ENCODE measurements around the gene NQO2. TPM values are rescaled to one million over a fixed set of nuclear protein-coding genes. Genes with fewer than 3 reads are reported as not detected.
"Not testable (repeated sequence)": the region's sequence is repeated elsewhere in the genome, so short reads cannot be mapped to it uniquely, and the experiment has no call there.

NQO2 gene
- total RNA-seq, 1 donor from 2014 or later = 58.8 TPM

GRCh38 chr6:3019749-3020320, 20.1 kb downstream of the NQO2 start:
- Mint-ChIP-seq H3K4me1 (ENCODE audit: unreplicated experiment) (peaks cover 19% of the 10 kb centered on the region), H3K36me3 (ENCODE audit: low read depth, unreplicated experiment) (peaks cover 33% of the 10 kb centered on the region), H3K27me3 (ENCODE audit: unreplicated experiment) (peaks cover 3% of the 10 kb centered on the region), H3K27ac (ENCODE audit: unreplicated experiment) (no peak overlapping the region), H3K4me3 (ENCODE audit: unreplicated experiment) (peak overlapping the region; percentile 76), H3K9me3 (ENCODE audit: unreplicated experiment) (no peaks in the 10 kb centered on the region)
- DNase-seq (ENCODE audit: low spot score) = no peak
- TF ChIP-seq, protein P1, sequence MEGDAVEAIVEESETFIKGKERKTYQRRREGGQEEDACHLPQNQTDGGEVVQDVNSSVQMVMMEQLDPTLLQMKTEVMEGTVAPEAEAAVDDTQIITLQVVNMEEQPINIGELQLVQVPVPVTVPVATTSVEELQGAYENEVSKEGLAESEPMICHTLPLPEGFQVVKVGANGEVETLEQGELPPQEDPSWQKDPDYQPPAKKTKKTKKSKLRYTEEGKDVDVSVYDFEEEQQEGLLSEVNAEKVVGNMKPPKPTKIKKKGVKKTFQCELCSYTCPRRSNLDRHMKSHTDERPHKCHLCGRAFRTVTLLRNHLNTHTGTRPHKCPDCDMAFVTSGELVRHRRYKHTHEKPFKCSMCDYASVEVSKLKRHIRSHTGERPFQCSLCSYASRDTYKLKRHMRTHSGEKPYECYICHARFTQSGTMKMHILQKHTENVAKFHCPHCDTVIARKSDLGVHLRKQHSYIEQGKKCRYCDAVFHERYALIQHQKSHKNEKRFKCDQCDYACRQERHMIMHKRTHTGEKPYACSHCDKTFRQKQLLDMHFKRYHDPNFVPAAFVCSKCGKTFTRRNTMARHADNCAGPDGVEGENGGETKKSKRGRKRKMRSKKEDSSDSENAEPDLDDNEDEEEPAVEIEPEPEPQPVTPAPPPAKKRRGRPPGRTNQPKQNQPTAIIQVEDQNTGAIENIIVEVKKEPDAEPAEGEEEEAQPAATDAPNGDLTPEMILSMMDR (IDR thresholded peaks at IDR 0.05; ENCODE audit: unreplicated experiment) = no peak

GRCh38 chr6:3020976-3021598, 21.4 kb downstream of the NQO2 start:
- H3K27me3 Mint-ChIP-seq (ENCODE audit: unreplicated experiment); H3K9me3 Mint-ChIP-seq (ENCODE audit: unreplicated experiment); H3K27ac Mint-ChIP-seq (ENCODE audit: unreplicated experiment); DNase-seq (ENCODE audit: low spot score); H3K4me3 Mint-ChIP-seq (ENCODE audit: unreplicated experiment): not testable (repeated sequence)
- H3K36me3 Mint-ChIP-seq (ENCODE audit: low read depth, unreplicated experiment) = peaks cover 23% of the 10 kb centered on the region
- peaks cover 21% of the 10 kb centered on the region for H3K4me1 Mint-ChIP-seq (ENCODE audit: unreplicated experiment)

DNA sequence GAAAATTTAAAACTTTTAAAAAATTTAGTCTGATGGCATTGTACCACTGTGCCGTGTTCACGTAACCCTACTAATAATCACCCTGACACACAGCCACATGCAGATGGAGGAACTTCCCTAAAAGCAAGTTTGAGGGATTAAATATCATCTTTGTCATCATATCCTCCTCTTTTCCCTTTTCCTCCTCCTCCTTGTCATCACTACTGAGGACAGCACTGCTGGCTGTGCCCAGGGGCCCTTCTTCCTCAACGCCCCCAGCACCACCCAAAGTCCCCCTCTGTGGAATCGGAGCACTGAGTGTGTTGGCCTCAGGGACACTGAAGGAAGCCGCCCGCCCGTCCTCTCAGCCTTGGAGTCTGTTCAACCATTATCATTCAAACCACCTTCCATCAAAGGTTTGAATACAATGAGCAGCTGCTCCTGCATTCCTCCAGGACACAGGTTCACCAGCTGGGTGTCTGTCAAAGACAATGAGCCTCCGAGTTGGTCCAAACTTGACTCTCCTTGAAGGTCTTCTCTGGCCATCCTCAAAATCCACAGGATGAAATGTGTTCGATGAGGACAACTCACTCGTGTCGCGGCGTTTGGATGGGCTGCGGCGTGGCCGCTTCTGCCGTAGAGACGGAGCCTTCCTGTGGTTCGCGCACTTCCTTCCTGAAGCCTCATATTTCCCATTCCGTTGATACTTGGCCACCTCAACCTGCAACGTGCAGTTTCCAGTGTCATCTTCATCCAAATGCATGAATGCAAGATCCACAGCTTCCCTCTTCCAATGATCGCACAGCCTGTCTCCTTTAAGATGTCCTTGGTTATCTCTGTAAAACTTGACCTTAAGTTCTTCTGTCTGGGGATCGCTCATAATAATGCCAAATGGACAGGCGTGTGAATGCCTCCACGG, 23.3 kb downstream of the NQO2 start:
- Mint-ChIP-seq H3K4me1 (ENCODE audit: unreplicated experiment) (peaks cover 25% of the 10 kb centered on the region), H3K4me3 (ENCODE audit: unreplicated experiment) (no peak overlapping the region), H3K9me3 (ENCODE audit: unreplicated experiment) (no peaks in the 10 kb centered on the region), H3K27me3 (ENCODE audit: unreplicated experiment) (peaks cover 3% of the 10 kb centered on the region), H3K36me3 (ENCODE audit: low read depth, unreplicated experiment) (peaks cover 15% of the 10 kb centered on the region), H3K27ac (ENCODE audit: unreplicated experiment) (no peak overlapping the region)
- DNase-seq (ENCODE audit: low spot score) = no peak
- TF ChIP-seq, protein P1 (IDR thresholded peaks at IDR 0.05; ENCODE audit: unreplicated experiment) = no peak

DNA sequence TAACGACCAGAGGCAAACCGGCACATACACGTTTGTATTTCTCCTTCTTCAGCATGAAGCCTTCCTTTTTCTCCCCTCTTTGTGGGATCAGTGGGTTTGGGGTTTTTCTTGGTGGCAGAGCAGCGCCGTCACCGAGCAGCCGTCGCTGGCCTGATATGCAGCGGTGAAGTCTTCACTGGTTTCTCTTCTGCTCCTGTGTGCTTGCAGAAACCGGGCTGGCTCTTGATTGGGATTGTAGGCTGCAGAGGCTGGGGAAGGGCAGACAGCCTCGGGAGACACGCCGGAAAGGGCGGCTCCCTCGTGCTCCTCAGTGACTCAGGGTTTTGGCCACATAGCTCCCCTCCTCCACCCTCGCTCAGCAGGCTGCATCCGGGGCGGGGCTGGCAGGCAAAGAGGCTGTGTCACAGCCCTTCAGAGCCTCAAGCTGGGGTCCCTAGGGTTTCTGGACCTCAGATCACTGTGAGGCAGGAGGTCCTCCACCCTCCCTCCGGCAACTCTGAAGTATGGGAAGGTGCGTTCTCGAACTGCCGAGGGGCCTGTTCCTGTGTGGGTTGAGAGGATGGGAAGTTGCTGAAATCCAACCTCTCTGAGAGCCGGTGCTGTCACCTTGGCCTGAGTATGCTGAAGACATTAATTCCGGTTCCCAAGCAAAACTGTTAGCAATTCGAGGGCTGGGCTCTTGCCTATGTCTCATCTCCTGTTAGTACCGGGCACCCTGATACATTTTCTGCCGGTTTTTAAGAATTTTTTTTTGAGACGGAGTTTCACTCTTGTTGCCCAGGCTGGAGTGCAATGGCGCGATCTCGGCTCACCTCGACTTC, 24.2 kb downstream of the NQO2 start:
- DNase-seq (ENCODE audit: low spot score) = no peak
- H3K27ac Mint-ChIP-seq (ENCODE audit: unreplicated experiment) = no peak overlapping the region
- peaks cover 3% of the 10 kb centered on the region for H3K27me3 Mint-ChIP-seq (ENCODE audit: unreplicated experiment)
- peaks cover 25% of the 10 kb centered on the region for H3K4me1 Mint-ChIP-seq (ENCODE audit: unreplicated experiment)
- TF ChIP-seq, protein P1 (IDR thresholded peaks at IDR 0.05; ENCODE audit: unreplicated experiment) = no peak
- no peaks in the 10 kb centered on the region for H3K9me3 Mint-ChIP-seq (ENCODE audit: unreplicated experiment)
- H3K36me3 Mint-ChIP-seq (ENCODE audit: low read depth, unreplicated experiment) = peaks cover 15% of the 10 kb centered on the region
- H3K4me3 Mint-ChIP-seq (ENCODE audit: unreplicated experiment) = no peak overlapping the region

Data from endothelial cell (in vitro differentiated cells).